GM23248 (cell line): ENCODE results near the gene NFKBIB. TPM values are rescaled to one million over a fixed set of nuclear protein-coding genes. Genes with fewer than 3 reads are reported as not detected.
"Not testable (repeated sequence)": the region's sequence is repeated elsewhere in the genome, so short reads cannot be mapped to it uniquely, and the experiment has no call there.

Experiments used
- DNase-seq: peaks from one replicate; pipeline ENCODE4 v3.0.0-alpha.2; 2015
- H2AFZ ChIP-seq: fragments of 200-600 bp; sonication (generic); 2 replicates; pipeline ENCODE4 v1.6.1; 2016; ENCODE audit warnings: antibody characterized with exemption
- H3F3A ChIP-seq: fragments of 200-600 bp; sonication (generic); 2 replicates; pipeline ENCODE4 v1.6.1; 2016; ENCODE audit warnings: mild to moderate bottlenecking, antibody characterized with exemption, mixed run types; ENCODE audit not compliant: insufficient read depth
- H3K27ac ChIP-seq: fragments of 200-600 bp; sonication (generic); 2 replicates; pipeline ENCODE4 v1.5.1; 2016; ENCODE audit warnings: mild to moderate bottlenecking
- H3K27me3 ChIP-seq: fragments of 200-600 bp; sonication (generic); replicated peaks from 2 replicates; pipeline ENCODE4 v1.6.1; 2016; ENCODE audit warnings: mild to moderate bottlenecking; ENCODE audit not compliant: insufficient read depth
- H3K36me3 ChIP-seq: fragments of 200-600 bp; sonication (generic); 2 replicates; pipeline ENCODE4 v1.6.1; 2016; ENCODE audit warnings: low read depth, mild to moderate bottlenecking
- H3K4me1 ChIP-seq: fragments of 200-600 bp; sonication (generic); 2 replicates; pipeline ENCODE4 v1.6.1; 2016; ENCODE audit warnings: mild to moderate bottlenecking; ENCODE audit not compliant: insufficient read depth
- H3K4me2 ChIP-seq: fragments of 200-600 bp; sonication (generic); one replicate; pipeline ENCODE4 v1.6.1; 2016; ENCODE audit warnings: mild to moderate bottlenecking; ENCODE audit not compliant: unreplicated experiment
- H3K4me3 ChIP-seq: fragments of 200-600 bp; sonication (generic); 2 replicates; pipeline ENCODE4 v1.5.1; 2016; ENCODE audit warnings: mild to moderate bottlenecking
- H3K79me2 ChIP-seq: fragments of 200-600 bp; sonication (generic); 2 replicates; pipeline ENCODE4 v1.6.1; 2016; ENCODE audit warnings: mild to moderate bottlenecking; ENCODE audit not compliant: insufficient read depth
- H3K9ac ChIP-seq: fragments of 200-600 bp; sonication (generic); 2 replicates; pipeline ENCODE4 v1.6.1; 2016; ENCODE audit warnings: mild to moderate bottlenecking
- H3K9me2 ChIP-seq: fragments of 200-600 bp; sonication (generic); 2 replicates; pipeline ENCODE4 v1.6.1; 2016; ENCODE audit warnings: mixed run types, mild to moderate bottlenecking, moderate library complexity; ENCODE audit not compliant: insufficient read depth
- H3K9me3 ChIP-seq: fragments of 200-600 bp; sonication (generic); one replicate; pipeline ENCODE4 v1.6.1; 2017; ENCODE audit warnings: low read depth
- H4K20me1 ChIP-seq: fragments of 200-600 bp; sonication (generic); 2 replicates; pipeline ENCODE4 v1.6.0; 2016; ENCODE audit not compliant: insufficient read depth
- EZH2 ChIP-seq: fragments of 200-600 bp; sonication (generic); IDR thresholded peaks from 2 replicates; pipeline ENCODE4 v1.6.1; 2018; ENCODE audit warnings: antibody characterized with exemption, mild to moderate bottlenecking; ENCODE audit not compliant: insufficient read depth, poor library complexity, severe bottlenecking
- EZH2phosphoT487 ChIP-seq: fragments of 200-600 bp; sonication (generic); IDR thresholded peaks from 2 replicates; pipeline ENCODE4 v1.6.1; 2018; ENCODE audit warnings: antibody characterized with exemption, moderate library complexity, mild to moderate bottlenecking, low read depth; ENCODE audit not compliant: insufficient read depth
- whole genome bisulfite sequencing, 2 experiments: methylation state at CpG; one replicate each; pipeline ENCODE4 v1.1.6; 2015 to 2017; ENCODE audit warnings: low lambda C conversion rate in 2 of 2, low coverage in 1 of 2; ENCODE audit errors: missing lambda C conversion rate in 2 of 2; 5-methylcytosine and 5-hydroxymethylcytosine counted together
- in situ Hi-C: fragments of 300-500 bp; cut with MboI; formaldehyde crosslinking; loops from 2 replicates; pipeline ENCODE4 v1.15.0; 2020
- polyA plus RNA-seq: library from polyadenylated mRNA; unstranded; fragments of >200 nt; fragmentation: Nextera tagmentation; extraction: Ambion mirVana; gene quantifications from 2 replicates; pipeline ENCODE4 v1.2.1, GENCODE V29; 2016
- total RNA-seq: library from RNA; depleted of rRNA; stranded (reverse); fragments of >200 nt; shearing (Covaris generic); gene quantifications from 2 replicates; pipeline ENCODE4 v1.2.3, GENCODE V29; 2014

The NFKBIB gene
- total and polyA plus RNA-seq, 2 experiments from 2014 or later, result 12.8 to 18.0 TPM

DNA sequence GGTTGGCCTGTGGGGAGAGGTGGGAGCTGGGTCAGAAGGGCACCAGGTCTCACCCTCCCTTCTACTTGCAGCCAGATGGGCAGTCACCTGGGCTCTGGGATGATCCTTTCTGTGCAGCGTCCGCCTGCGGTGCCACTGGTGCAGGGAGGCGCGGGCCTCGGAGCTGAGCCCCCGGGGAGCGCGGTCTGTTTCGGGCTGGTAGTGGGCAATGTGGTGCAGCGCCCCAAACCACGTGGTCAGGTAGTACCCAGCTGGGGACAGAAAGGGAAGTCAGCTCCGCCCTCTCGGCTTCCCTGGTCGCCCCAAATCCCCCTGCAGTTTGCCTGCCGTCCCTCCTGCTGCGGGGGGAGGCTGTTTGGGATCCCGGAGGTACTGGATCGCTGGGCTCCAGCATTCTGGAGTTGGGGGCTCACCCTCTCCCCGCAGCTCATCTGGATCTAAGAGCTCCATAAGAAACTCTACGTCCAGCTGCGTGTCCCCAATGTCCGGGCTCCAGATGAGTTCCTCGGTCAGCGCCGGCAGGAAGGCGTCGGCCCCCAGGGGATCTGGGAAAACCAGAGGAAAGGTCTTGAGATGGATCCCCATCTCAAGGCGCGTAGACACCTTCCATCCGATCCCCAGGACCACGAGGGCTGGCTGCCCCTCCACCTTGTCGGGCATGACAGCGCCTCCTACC lies 30.5 kb upstream of the NFKBIB start:
- H3F3A ChIP-seq, result no peaks in the 10 kb centered on the region
- peak overlapping the region; percentile 71 for H3K4me2 ChIP-seq
- no peaks in the 10 kb centered on the region for H3K9me2 ChIP-seq
- in situ Hi-C loops, result no loop called here
- H2AFZ ChIP-seq, result peak overlapping the region; percentile 82
- no peaks in the 10 kb centered on the region for H4K20me1 ChIP-seq
- no peaks in the 10 kb centered on the region for H3K36me3 ChIP-seq
- DNase-seq, result no peak
- no peak overlapping the region for H3K9ac ChIP-seq
- no peaks in the 10 kb centered on the region for H3K9me3 ChIP-seq
- no peak overlapping the region for H3K27ac ChIP-seq
- H3K79me2 ChIP-seq, result no peaks in the 10 kb centered on the region
- TF ChIP-seq EZH2phosphoT487 (no peak), EZH2 (no peak)
- H3K4me3 ChIP-seq, result peak overlapping the region; percentile 65
- WGBS, 2 experiments, result 15 to 17% methylated on average over 34 of the region's 34 CpGs
- no peaks in the 10 kb centered on the region for H3K4me1 ChIP-seq
- H3K27me3 ChIP-seq, result no peaks in the 10 kb centered on the region

GRCh38 chr19:38869836-38870607 lies 29.7 kb upstream of the NFKBIB start:
- Histone ChIP-seq H3K4me3 (peak overlapping the region; percentile 65), H3K36me3 (no peaks in the 10 kb centered on the region), H3K9me3 (no peaks in the 10 kb centered on the region), H3K9me2 (no peaks in the 10 kb centered on the region), H3K4me1 (no peaks in the 10 kb centered on the region), H3K27me3 (no peaks in the 10 kb centered on the region), H3K9ac (0 out of 2 replicates have a peak overlapping the region, but pooled peaks have one; percentile 16), H3K27ac (no peak overlapping the region), H3K4me2 (peak overlapping the region; percentile 71), H2AFZ (peak overlapping the region; percentile 82), H3K79me2 (no peaks in the 10 kb centered on the region), H3F3A (no peaks in the 10 kb centered on the region), H4K20me1 (no peaks in the 10 kb centered on the region)
- TF ChIP-seq EZH2 (no peak), EZH2phosphoT487 (no peak)
- in situ Hi-C loops, result no loop called here
- WGBS, 2 experiments, result 21 to 32% methylated on average over 38 to 62 of the region's 62 CpGs
- peak; percentile 77 for DNase-seq

DNA sequence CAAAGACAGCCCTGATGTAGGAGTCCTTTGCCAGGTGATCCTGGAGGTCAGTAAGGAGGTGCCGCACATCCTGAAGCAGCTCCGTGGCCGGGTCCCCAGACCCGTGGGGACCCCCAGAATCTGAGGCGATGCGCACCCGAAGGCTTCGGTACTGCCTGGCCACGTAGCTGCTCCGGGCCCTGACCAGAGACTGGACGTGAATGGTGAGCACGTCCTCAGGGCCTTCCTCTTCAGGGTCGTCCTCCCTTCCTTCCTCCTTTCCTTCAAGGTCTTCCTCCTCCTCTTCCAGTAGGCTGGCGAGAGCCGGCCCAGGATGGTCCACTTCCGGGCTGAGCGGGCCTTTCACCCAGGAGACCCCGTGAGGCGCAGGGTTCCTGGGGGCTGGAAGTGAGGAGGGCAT lies 29.2 kb upstream of the NFKBIB start:
- DNase-seq, result no peak
- Histone ChIP-seq H3K9me2 (no peaks in the 10 kb centered on the region), H3K9me3 (no peaks in the 10 kb centered on the region), H3F3A (no peaks in the 10 kb centered on the region), H3K4me3 (no peak overlapping the region), H2AFZ (no peak overlapping the region), H3K27ac (no peak overlapping the region), H3K27me3 (no peaks in the 10 kb centered on the region), H3K4me2 (no peak overlapping the region), H3K4me1 (no peaks in the 10 kb centered on the region), H3K9ac (no peak overlapping the region), H3K79me2 (no peaks in the 10 kb centered on the region), H4K20me1 (no peaks in the 10 kb centered on the region), H3K36me3 (no peaks in the 10 kb centered on the region)
- in situ Hi-C loops, result no loop called here
- TF ChIP-seq EZH2, result no peak
- TF ChIP-seq EZH2phosphoT487, result no peak
- 94 to 95% methylated on average over 18 to 19 of the region's 19 CpGs for WGBS, 2 experiments

GRCh38 chr19:38873400-38873799 lies 26.4 kb upstream of the NFKBIB start:
- in situ Hi-C loops, H4K20me1 ChIP-seq, H3K4me3 ChIP-seq, H3K79me2 ChIP-seq, H3K9me2 ChIP-seq, H2AFZ ChIP-seq, H3K4me2 ChIP-seq, DNase-seq, H3K4me1 ChIP-seq, H3K27ac ChIP-seq, H3K27me3 ChIP-seq, H3K36me3 ChIP-seq, H3K9ac ChIP-seq, H3F3A ChIP-seq, H3K9me3 ChIP-seq: not testable (repeated sequence)
- WGBS, 2 experiments, result 77 to 84% methylated on average over 10 of the region's 10 CpGs
